H1 (cell line): ENCODE measurements around the gene YPEL2. TPM values are rescaled to one million over a fixed set of nuclear protein-coding genes. Genes with fewer than 3 reads are reported as not detected.

ENCODE experiments used
- BCL11A ChIP-seq, 2 experiments: IDR thresholded peaks; one replicate each; pipeline ENCODE4 v1.6.1; 2011; ENCODE audit warnings: low read depth in 2 of 2, low read length in 2 of 2, mild to moderate bottlenecking in 2 of 2
- CBX8 ChIP-seq: fragments of 300-800, 300-1000 bp; sonication (generic); IDR thresholded peaks from 2 replicates; pipeline ENCODE4 v1.7.1; 2016; ENCODE audit warnings: low read depth, low read length, borderline replicate concordance
- EP300 ChIP-seq, 2 experiments: IDR thresholded peaks; 1 replicate in 1 of 2; 2 replicates in 1 of 2; pipeline ENCODE4 v1.6.1; 2011 to 2012; ENCODE audit warnings: low read depth in 2 of 2, low read length in 2 of 2, mild to moderate bottlenecking in 2 of 2, borderline replicate concordance in 1 of 2, inconsistent platforms in 1 of 2, moderate library complexity in 1 of 2
- EZH2 ChIP-seq: fragments of 200-600 bp; sonication (generic); IDR thresholded peaks from 2 replicates; pipeline ENCODE4 v1.7.1; 2012; ENCODE audit warnings: low read depth, mild to moderate bottlenecking, moderate library complexity, low read length, inconsistent platforms; ENCODE audit not compliant: severe bottlenecking
- GTF2F1 ChIP-seq: IDR thresholded peaks from 2 replicates; pipeline ENCODE4 v1.6.1; 2012; ENCODE audit warnings: low read depth, low read length, improper control_type of control experiment, borderline replicate concordance
- HDAC6 ChIP-seq: IDR thresholded peaks from one replicate; pipeline ENCODE4 v1.7.1; 2012; ENCODE audit warnings: low read depth, mild to moderate bottlenecking, inconsistent platforms, low read length, moderate library complexity
- KDM4A ChIP-seq: IDR thresholded peaks from one replicate; pipeline ENCODE4 v1.7.1; 2012; ENCODE audit warnings: low read depth, mild to moderate bottlenecking, moderate library complexity, low read length, inconsistent platforms; ENCODE audit not compliant: severe bottlenecking
- TAF7 ChIP-seq: optimal IDR thresholded peaks from 2 replicates; pipeline ENCODE3; 2011; ENCODE audit warnings: low read depth, mild to moderate bottlenecking, inconsistent platforms, low read length, moderate library complexity, borderline replicate concordance
- YY1 ChIP-seq: IDR thresholded peaks from 2 replicates; pipeline ENCODE4 v1.6.1; 2011; ENCODE audit warnings: low read depth, mild to moderate bottlenecking, low read length
- polyA plus RNA-seq, 7 experiments: library from polyadenylated mRNA; depleted of rRNA in 3 of 7; stranded (reverse) in 5 of 7; unstranded in 2 of 7; fragments of >200 nt in 5 of 7; fragments of 200-250 nt in 2 of 7; gene quantifications; 1 replicate in 5 of 7; 2 replicates in 1 of 7; 4 replicates in 1 of 7; pipeline versions ENCODE4 v1.2.1 to v1.2.3, GENCODE V29; 2011 to 2013; ENCODE audit warnings: missing spikeins in 2 of 7, mixed read lengths in 2 of 7
- total RNA-seq: library from RNA; stranded (reverse); fragmentation: NEBNext Ultra II Directional; extraction: Animal tissue kit (Norgen Biotek cat#: 25700); gene quantifications from 2 replicates; pipeline ENCODE4 v1.2.1, GENCODE V29; 2021
- TF ChIP-seq, protein P1 (sequence below): fragments of 300-600 bp; sonication (generic); IDR thresholded peaks from 2 replicates; pipeline ENCODE4 v1.7.1; 2012; ENCODE audit warnings: low read length, moderate library complexity, mild to moderate bottlenecking, inconsistent platforms; ENCODE audit not compliant: insufficient replicate concordance

YPEL2 gene
- total and polyA plus RNA-seq, 2 of the 8 experiments (the other 6 are each of a cell fraction or from before 2014, with no cell fraction given): 1.6 to 3.5 TPM

DNA sequence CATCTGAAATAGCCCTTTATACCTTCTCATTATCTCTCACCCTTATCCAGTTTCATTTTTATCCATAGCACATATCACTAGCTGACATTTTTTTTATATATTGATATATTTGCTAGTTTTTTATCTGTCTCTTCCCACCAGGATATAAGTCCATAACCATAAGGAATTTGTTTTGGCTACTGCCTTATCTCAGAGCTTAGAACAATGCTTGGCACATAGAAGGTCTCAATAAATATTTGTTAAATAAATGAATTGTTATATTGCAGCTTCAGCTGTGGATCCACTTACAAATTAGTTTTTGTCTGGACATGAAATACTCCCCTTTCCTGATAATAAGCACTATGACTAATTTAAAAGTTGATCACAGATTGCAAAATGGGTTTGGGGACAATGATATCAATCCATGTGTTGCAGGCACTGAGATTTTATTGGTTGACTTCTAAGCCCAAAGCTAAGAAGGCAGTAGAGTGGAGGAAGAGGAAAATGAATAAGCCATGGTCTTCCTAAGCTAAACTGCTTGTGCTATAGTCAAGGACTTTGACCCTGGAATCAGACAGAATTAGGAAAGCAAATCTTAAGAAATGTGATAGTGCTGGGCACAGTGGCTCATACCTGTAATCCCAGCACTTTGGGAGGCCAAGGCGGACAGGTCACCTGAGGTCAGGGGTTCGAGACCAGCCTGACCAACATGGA lies 31.9 kb upstream of the YPEL2 start (continued):
- TF ChIP-seq, protein P1, sequence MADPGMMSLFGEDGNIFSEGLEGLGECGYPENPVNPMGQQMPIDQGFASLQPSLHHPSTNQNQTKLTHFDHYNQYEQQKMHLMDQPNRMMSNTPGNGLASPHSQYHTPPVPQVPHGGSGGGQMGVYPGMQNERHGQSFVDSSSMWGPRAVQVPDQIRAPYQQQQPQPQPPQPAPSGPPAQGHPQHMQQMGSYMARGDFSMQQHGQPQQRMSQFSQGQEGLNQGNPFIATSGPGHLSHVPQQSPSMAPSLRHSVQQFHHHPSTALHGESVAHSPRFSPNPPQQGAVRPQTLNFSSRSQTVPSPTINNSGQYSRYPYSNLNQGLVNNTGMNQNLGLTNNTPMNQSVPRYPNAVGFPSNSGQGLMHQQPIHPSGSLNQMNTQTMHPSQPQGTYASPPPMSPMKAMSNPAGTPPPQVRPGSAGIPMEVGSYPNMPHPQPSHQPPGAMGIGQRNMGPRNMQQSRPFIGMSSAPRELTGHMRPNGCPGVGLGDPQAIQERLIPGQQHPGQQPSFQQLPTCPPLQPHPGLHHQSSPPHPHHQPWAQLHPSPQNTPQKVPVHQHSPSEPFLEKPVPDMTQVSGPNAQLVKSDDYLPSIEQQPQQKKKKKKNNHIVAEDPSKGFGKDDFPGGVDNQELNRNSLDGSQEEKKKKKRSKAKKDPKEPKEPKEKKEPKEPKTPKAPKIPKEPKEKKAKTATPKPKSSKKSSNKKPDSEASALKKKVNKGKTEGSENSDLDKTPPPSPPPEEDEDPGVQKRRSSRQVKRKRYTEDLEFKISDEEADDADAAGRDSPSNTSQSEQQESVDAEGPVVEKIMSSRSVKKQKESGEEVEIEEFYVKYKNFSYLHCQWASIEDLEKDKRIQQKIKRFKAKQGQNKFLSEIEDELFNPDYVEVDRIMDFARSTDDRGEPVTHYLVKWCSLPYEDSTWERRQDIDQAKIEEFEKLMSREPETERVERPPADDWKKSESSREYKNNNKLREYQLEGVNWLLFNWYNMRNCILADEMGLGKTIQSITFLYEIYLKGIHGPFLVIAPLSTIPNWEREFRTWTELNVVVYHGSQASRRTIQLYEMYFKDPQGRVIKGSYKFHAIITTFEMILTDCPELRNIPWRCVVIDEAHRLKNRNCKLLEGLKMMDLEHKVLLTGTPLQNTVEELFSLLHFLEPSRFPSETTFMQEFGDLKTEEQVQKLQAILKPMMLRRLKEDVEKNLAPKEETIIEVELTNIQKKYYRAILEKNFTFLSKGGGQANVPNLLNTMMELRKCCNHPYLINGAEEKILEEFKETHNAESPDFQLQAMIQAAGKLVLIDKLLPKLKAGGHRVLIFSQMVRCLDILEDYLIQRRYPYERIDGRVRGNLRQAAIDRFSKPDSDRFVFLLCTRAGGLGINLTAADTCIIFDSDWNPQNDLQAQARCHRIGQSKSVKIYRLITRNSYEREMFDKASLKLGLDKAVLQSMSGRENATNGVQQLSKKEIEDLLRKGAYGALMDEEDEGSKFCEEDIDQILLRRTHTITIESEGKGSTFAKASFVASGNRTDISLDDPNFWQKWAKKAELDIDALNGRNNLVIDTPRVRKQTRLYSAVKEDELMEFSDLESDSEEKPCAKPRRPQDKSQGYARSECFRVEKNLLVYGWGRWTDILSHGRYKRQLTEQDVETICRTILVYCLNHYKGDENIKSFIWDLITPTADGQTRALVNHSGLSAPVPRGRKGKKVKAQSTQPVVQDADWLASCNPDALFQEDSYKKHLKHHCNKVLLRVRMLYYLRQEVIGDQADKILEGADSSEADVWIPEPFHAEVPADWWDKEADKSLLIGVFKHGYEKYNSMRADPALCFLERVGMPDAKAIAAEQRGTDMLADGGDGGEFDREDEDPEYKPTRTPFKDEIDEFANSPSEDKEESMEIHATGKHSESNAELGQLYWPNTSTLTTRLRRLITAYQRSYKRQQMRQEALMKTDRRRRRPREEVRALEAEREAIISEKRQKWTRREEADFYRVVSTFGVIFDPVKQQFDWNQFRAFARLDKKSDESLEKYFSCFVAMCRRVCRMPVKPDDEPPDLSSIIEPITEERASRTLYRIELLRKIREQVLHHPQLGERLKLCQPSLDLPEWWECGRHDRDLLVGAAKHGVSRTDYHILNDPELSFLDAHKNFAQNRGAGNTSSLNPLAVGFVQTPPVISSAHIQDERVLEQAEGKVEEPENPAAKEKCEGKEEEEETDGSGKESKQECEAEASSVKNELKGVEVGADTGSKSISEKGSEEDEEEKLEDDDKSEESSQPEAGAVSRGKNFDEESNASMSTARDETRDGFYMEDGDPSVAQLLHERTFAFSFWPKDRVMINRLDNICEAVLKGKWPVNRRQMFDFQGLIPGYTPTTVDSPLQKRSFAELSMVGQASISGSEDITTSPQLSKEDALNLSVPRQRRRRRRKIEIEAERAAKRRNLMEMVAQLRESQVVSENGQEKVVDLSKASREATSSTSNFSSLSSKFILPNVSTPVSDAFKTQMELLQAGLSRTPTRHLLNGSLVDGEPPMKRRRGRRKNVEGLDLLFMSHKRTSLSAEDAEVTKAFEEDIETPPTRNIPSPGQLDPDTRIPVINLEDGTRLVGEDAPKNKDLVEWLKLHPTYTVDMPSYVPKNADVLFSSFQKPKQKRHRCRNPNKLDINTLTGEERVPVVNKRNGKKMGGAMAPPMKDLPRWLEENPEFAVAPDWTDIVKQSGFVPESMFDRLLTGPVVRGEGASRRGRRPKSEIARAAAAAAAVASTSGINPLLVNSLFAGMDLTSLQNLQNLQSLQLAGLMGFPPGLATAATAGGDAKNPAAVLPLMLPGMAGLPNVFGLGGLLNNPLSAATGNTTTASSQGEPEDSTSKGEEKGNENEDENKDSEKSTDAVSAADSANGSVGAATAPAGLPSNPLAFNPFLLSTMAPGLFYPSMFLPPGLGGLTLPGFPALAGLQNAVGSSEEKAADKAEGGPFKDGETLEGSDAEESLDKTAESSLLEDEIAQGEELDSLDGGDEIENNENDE: no peak
- TF ChIP-seq YY1: no peak
- no peak for TF ChIP-seq EZH2
- TF ChIP-seq CBX8: no peak
- TF ChIP-seq BCL11A (IDR thresholded peaks at IDR 0.05; ENCODE audit: low read depth in 2 of 2, low read length in 2 of 2): no peak
- no peak for TF ChIP-seq HDAC6
- TF ChIP-seq KDM4A: no peak
- no peak for TF ChIP-seq EP300 (IDR thresholded peaks at IDR 0.05; ENCODE audit: borderline replicate concordance in 1 of 2, low read depth in 2 of 2, low read length in 2 of 2)
- TF ChIP-seq TAF7: no peak
- TF ChIP-seq GTF2F1: no peak
